HepG2 (cell line): ENCODE data around the gene TMEM145. TPM values are rescaled to one million over a fixed set of nuclear protein-coding genes. Genes with fewer than 3 reads are reported as not detected.

Source experiments
- CHCHD3 ChIP-seq: sonication (generic); formaldehyde crosslinking; IDR thresholded peaks from 2 replicates; pipeline ENCODE4 v1.8.0; 2022; ENCODE audit warnings: mild to moderate bottlenecking, missing genetic modification reagents, moderate library complexity
- ETV6 ChIP-seq: sonication (generic); formaldehyde crosslinking; conservative IDR thresholded peaks from 2 replicates; pipeline ENCODE4 v1.4.0; 2020; ENCODE audit warnings: missing genetic modification reagents
- GTF2F1 ChIP-seq: fragments of 150-350 bp; IDR thresholded peaks from 2 replicates; pipeline ENCODE4 v1.6.1; 2014; ENCODE audit warnings: low read length
- HNRNPL ChIP-seq: fragments of 200-400 bp; formaldehyde crosslinking; IDR thresholded peaks from 2 replicates; pipeline ENCODE4 v1.6.1; 2017; ENCODE audit warnings: mild to moderate bottlenecking, low read depth, low read length
- KLF15 ChIP-seq: sonication (generic); formaldehyde crosslinking; IDR thresholded peaks from 2 replicates; pipeline ENCODE4 v1.8.1; 2023; ENCODE audit warnings: borderline replicate concordance, mild to moderate bottlenecking, inconsistent platforms, missing genetic modification reagents, mixed read lengths
- NCOR1 ChIP-seq: fragments of 200-600 bp; sonication (generic); IDR thresholded peaks from 2 replicates; pipeline ENCODE4 v1.7.0; 2017; ENCODE audit warnings: antibody characterized with exemption, low read length, borderline replicate concordance
- NRL ChIP-seq: sonication (generic); formaldehyde crosslinking; IDR thresholded peaks from 2 replicates; pipeline ENCODE4 v1.5.0; 2020; ENCODE audit warnings: missing genetic modification reagents, mild to moderate bottlenecking, moderate library complexity, borderline replicate concordance
- RFXAP ChIP-seq: sonication (generic); formaldehyde crosslinking; IDR thresholded peaks from 2 replicates; pipeline ENCODE4 v1.4.0; 2020; ENCODE audit warnings: missing genetic modification reagents, borderline replicate concordance
- ZBTB33 ChIP-seq: sonication (generic); formaldehyde crosslinking; IDR thresholded peaks from 2 replicates; pipeline ENCODE4 v1.4.0; 2020; ENCODE audit warnings: missing genetic modification reagents
- ZFP62 ChIP-seq: sonication (generic); formaldehyde crosslinking; IDR thresholded peaks from 2 replicates; pipeline ENCODE4 v1.4.0; 2020; ENCODE audit warnings: missing genetic modification reagents
- ZFY ChIP-seq: sonication (generic); formaldehyde crosslinking; IDR thresholded peaks from 2 replicates; pipeline ENCODE4 v1.4.0; 2020; ENCODE audit warnings: missing genetic modification reagents
- ZFYVE20 ChIP-seq: sonication (generic); formaldehyde crosslinking; IDR thresholded peaks from 2 replicates; pipeline ENCODE4 v1.8.0; 2023; ENCODE audit warnings: low read depth, mild to moderate bottlenecking, moderate library complexity, missing genetic modification reagents, borderline replicate concordance
- ZNF281 ChIP-seq: sonication (generic); formaldehyde crosslinking; IDR thresholded peaks from 2 replicates; pipeline ENCODE4 v1.4.0; 2020; ENCODE audit warnings: missing genetic modification reagents, borderline replicate concordance
- ZNF326 ChIP-seq: sonication (generic); formaldehyde crosslinking; IDR thresholded peaks from 2 replicates; pipeline ENCODE4 v1.4.0; 2020; ENCODE audit warnings: missing genetic modification reagents, borderline replicate concordance
- ZNF33A ChIP-seq: sonication (generic); formaldehyde crosslinking; IDR thresholded peaks from 2 replicates; pipeline ENCODE4 v1.5.1; 2020; ENCODE audit warnings: missing genetic modification reagents, mild to moderate bottlenecking, moderate library complexity, borderline replicate concordance
- ZNF562 ChIP-seq: sonication (generic); formaldehyde crosslinking; IDR thresholded peaks from 2 replicates; pipeline ENCODE4 v1.8.0; 2022; ENCODE audit warnings: missing genetic modification reagents, borderline replicate concordance
- polyA plus RNA-seq, 8 experiments: library from polyadenylated mRNA; depleted of rRNA in 3 of 8; stranded (reverse) in 7 of 8; unstranded in 1 of 8; fragments of >200 nt; fragmentation: Illumina TruSeq in 4 of 8; extraction: Trizol in 4 of 8; gene quantifications; 2 replicates each; pipeline versions ENCODE4 v1.2.1 to v1.2.3, GENCODE V29; 2011 to 2016; ENCODE audit warnings: low read depth in 4 of 8, missing spikeins in 1 of 8, mixed read lengths in 1 of 8; ENCODE audit not compliant: insufficient read depth in 1 of 8
- total RNA-seq, 5 experiments: library from RNA; depleted of rRNA; stranded (reverse); fragments of >200 nt; fragmentation: Illumina TruSeq; extraction: Trizol; gene quantifications; 2 replicates each; pipeline ENCODE4 v1.2.3, GENCODE V29; 2016; ENCODE audit warnings: low read depth in 1 of 5

TMEM145 gene
- total and polyA plus RNA-seq, 2 of the 13 experiments (the other 11 are each of a cell fraction or from before 2014, with no cell fraction given), result 0.07 to 5.1 TPM

- TF ChIP-seq ZNF281 (CRISPR knock-in tag) (peak; percentile 60; the same call in 1 of the 2 replicates), CHCHD3 (CRISPR knock-in tag) (no peak), ZFY (peak; percentile 6; the same call in 1 of the 2 replicates), ZNF562 (no peak), ZFYVE20 (CRISPR knock-in tag) (no peak), HNRNPL (peak; percentile 86), ZNF33A (CRISPR knock-in tag) (no peak), ZBTB33 (CRISPR knock-in tag) (peak; percentile 53; the same call in 1 of the 2 replicates), NCOR1 (no peak), RFXAP (CRISPR knock-in tag) (no peak), ZNF326 (CRISPR knock-in tag) (no peak), NRL (0 out of 2 replicates have a peak, but pooled peaks have one; percentile 34), ETV6 (CRISPR knock-in tag) (no peak), KLF15 (CRISPR knock-in tag) (no peak), GTF2F1 (no peak), ZFP62 (CRISPR knock-in tag) (no peak)
Observed at GRCh38 chr19:42270346-42271044, 42.6 kb upstream of the TMEM145 start (continued).
